HCT116 (cell line): ENCODE data around the gene OSBP2. TPM values are rescaled to one million over a fixed set of nuclear protein-coding genes. Genes with fewer than 3 reads are reported as not detected.

ENCODE experiments used
- ATAC-seq: fragments of 200-7000 bp; cut with Tn5 transposase; 2 replicates; pipeline ENCODE4 v1.9.1; 2020; ENCODE audit warnings: mild to moderate bottlenecking, moderate library complexity
- BruUV-seq: library from RNA; stranded (reverse); fragments of 400-500 nt; replicated peaks from 2 replicates; lab custom pipeline; 2021; lab: Mats Ljungman, UMichigan
- CTCF ChIA-PET: fragments of 300-600 bp; sonication (Branson Sonifier 250); formaldehyde crosslinking; loops from one replicate; lab custom pipeline; 2021; ENCODE audit warnings: antibody characterized with exemption; lab: Charles Lee
- POLR2A ChIA-PET: fragments of 300-600, 350-600 bp; sonication (Branson Sonifier 250); formaldehyde crosslinking; loops from one replicate; lab custom pipeline; 2021; ENCODE audit warnings: antibody characterized with exemption; lab: Charles Lee
- RAD21 ChIA-PET, 2 experiments: fragments of 300-600 bp; sonication (Branson Sonifier 250); formaldehyde crosslinking; loops; one replicate each; lab custom pipeline; 2023; ENCODE audit warnings: low total read pairs in 2 of 2; ENCODE audit not compliant: uncharacterized antibody in 2 of 2, unreplicated experiment in 2 of 2, low non-redundant PET in 1 of 2; lab: Charles Lee
- DNase-seq: peaks from one replicate; pipeline ENCODE4 v3.0.0-alpha.2; 2010; ENCODE audit warnings: low read depth, low spot score
- H2AFZ ChIP-seq: fragments of 200-600 bp; shearing (Covaris generic), sonication (generic); 2 replicates; pipeline ENCODE4 v1.6.1; 2017; ENCODE audit warnings: low read depth, mixed run types, mixed read lengths, antibody characterized with exemption, low read length; ENCODE audit not compliant: poor library complexity, severe bottlenecking
- H3K27ac ChIP-seq: 2 replicates; pipeline ENCODE4 v1.5.1; 2012; ENCODE audit warnings: low read depth, low read length
- H3K27me3 ChIP-seq: fragments of 200-600 bp; sonication (generic); 2 replicates; pipeline ENCODE4 v1.6.1; 2016; ENCODE audit warnings: mixed run types, low read length, mixed read lengths; ENCODE audit not compliant: insufficient read depth
- H3K36me3 ChIP-seq, 2 experiments: fragments of 200-500 bp in 1 of 2; fragments of 200-600 bp in 1 of 2; sonication (Bioruptor generic) in 1 of 2; sonication (generic) in 1 of 2; 2 replicates each; pipeline versions ENCODE4 v1.5.1 to v1.6.1; 2014 to 2016; ENCODE audit warnings: low read length in 2 of 2, inconsistent platforms in 1 of 2, mixed read lengths in 1 of 2, mixed run types in 1 of 2; ENCODE audit not compliant: insufficient read depth in 2 of 2, control insufficient read depth in 1 of 2
- H3K4me1 ChIP-seq, 2 experiments: fragments of 200-600 bp in 1 of 2; sonication (generic) in 1 of 2; 2 replicates each; pipeline versions ENCODE4 v1.5.1 to v1.6.1; 2012 to 2017; ENCODE audit warnings: low read length in 2 of 2, inconsistent platforms in 1 of 2, mild to moderate bottlenecking in 1 of 2, mixed read lengths in 1 of 2, mixed run types in 1 of 2, moderate library complexity in 1 of 2; ENCODE audit not compliant: insufficient read depth in 2 of 2, control insufficient read depth in 1 of 2
- H3K4me2 ChIP-seq: fragments of 200-600 bp; sonication (generic); 2 replicates; pipeline ENCODE4 v1.6.1; 2017; ENCODE audit warnings: mixed run types, low read length, mixed read lengths
- H3K4me3 ChIP-seq, 2 experiments: fragments of 200-600 bp in 1 of 2; sonication (generic) in 1 of 2; replicated peaks in 1 of 2; 2 replicates each; pipeline ENCODE4 v1.5.1; 2011 to 2016; ENCODE audit warnings: low read length in 2 of 2, control low read depth in 1 of 2, low read depth in 1 of 2, mild to moderate bottlenecking in 1 of 2, mixed read lengths in 1 of 2, mixed run types in 1 of 2
- H3K79me2 ChIP-seq: fragments of 200-600 bp; sonication (generic); 2 replicates; pipeline ENCODE4 v1.6.1; 2017; ENCODE audit warnings: mild to moderate bottlenecking, mixed run types, low read length, moderate library complexity, mixed read lengths; ENCODE audit not compliant: insufficient read depth
- H3K9ac ChIP-seq: fragments of 200-600 bp; sonication (generic); 2 replicates; pipeline ENCODE4 v1.6.1; 2016; ENCODE audit warnings: low read length, mixed read lengths
- H3K9me2 ChIP-seq: fragments of 200-600 bp; sonication (generic), shearing (Covaris generic); 2 replicates; pipeline ENCODE4 v1.6.1; 2017; ENCODE audit warnings: mixed run types, mild to moderate bottlenecking, moderate library complexity; ENCODE audit not compliant: insufficient read depth
- H3K9me3 ChIP-seq, 2 experiments: fragments of 200-500 bp in 1 of 2; fragments of 200-600 bp in 1 of 2; sonication (Bioruptor generic) in 1 of 2; sonication (generic) in 1 of 2; 2 replicates each; pipeline ENCODE4 v1.6.1; 2014 to 2017; ENCODE audit warnings: low read length in 2 of 2, mixed read lengths in 2 of 2, inconsistent platforms in 1 of 2, low read depth in 1 of 2, mild to moderate bottlenecking in 1 of 2, mixed run types in 1 of 2, moderate library complexity in 1 of 2; ENCODE audit not compliant: control insufficient read depth in 1 of 2, insufficient read depth in 1 of 2
- H4K20me1 ChIP-seq: fragments of 200-600 bp; sonication (generic), shearing (Covaris generic); 2 replicates; pipeline ENCODE4 v1.6.1; 2017; ENCODE audit warnings: mixed run types, mild to moderate bottlenecking, moderate library complexity; ENCODE audit not compliant: insufficient read depth
- CEBPB ChIP-seq: IDR thresholded peaks from 2 replicates; pipeline ENCODE4 v1.6.1; 2012; ENCODE audit warnings: low read depth
- CTCF ChIP-seq, 3 experiments: fragments of 200-600 bp in 1 of 3; sonication (generic) in 1 of 3; IDR thresholded peaks in 2 of 3; conservative IDR thresholded peaks in 1 of 3; 2 replicates each; pipeline ENCODE4 v1.5.1; 2012 to 2017; ENCODE audit warnings: low read depth in 2 of 3, low read length in 2 of 3, antibody characterized with exemption in 1 of 3, borderline replicate concordance in 1 of 3, control low read depth in 1 of 3, mild to moderate bottlenecking in 1 of 3, mixed read lengths in 1 of 3, mixed run types in 1 of 3, moderate library complexity in 1 of 3; ENCODE audit not compliant: insufficient read depth in 1 of 3
- EZH2 ChIP-seq: fragments of 200-600 bp; sonication (generic); IDR thresholded peaks from 2 replicates; pipeline ENCODE4 v1.6.1; 2017; ENCODE audit warnings: antibody characterized with exemption, mixed run types
- EZH2phosphoT487 ChIP-seq: fragments of 200-600 bp; IDR thresholded peaks from 2 replicates; pipeline ENCODE4 v1.6.1; 2018; ENCODE audit warnings: antibody characterized with exemption, borderline replicate concordance
- FOSL1 ChIP-seq: IDR thresholded peaks from 2 replicates; pipeline ENCODE4 v1.6.1; 2012; ENCODE audit warnings: low read depth
- POLR2AphosphoS5 ChIP-seq: IDR thresholded peaks from 2 replicates; pipeline ENCODE4 v1.6.1; 2011; ENCODE audit warnings: mild to moderate bottlenecking, low read depth, low read length, moderate library complexity
- SRF ChIP-seq: IDR thresholded peaks from 2 replicates; pipeline ENCODE4 v1.6.1; 2012; ENCODE audit warnings: low read depth
- intact Hi-C: fragments of 100-400 bp; cut with micrococcal nuclease; formaldehyde crosslinking; loops from 2 replicates; pipeline ENCODE4 v1.10.0; 2022
- total RNA-seq: library from RNA; stranded (reverse); gene quantifications from one replicate; pipeline ENCODE4 v1.2.1, GENCODE V29; 2021; ENCODE audit not compliant: unreplicated experiment
- TF ChIP-seq, protein P1 (sequence below): IDR thresholded peaks from 2 replicates; pipeline ENCODE4 v1.6.1; 2012

OSBP2 gene
- total RNA-seq, 1 experiment from 2014 or later = 12.9 TPM

DNA sequence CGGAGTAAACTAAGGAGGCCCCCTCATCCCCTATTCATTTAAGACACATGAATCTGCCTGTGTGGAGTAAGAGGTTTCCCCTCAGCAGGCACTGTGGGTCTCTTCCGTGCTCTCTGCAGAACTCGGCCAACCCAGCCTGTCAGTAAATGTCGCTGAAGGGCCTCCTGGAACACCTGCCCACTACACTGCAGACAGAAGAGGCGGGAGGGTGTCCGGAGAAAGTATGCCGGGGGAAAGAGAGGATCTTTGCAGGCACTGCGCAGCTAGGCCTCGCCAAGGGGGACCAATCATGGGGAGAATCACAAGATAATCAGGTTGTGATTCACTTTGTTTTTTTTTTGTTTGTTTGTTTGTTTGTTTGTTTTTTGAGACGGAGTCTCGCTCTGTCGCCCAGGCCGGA, 163.1 kb downstream of the OSBP2 start:
- POLR2A ChIA-PET = no interaction called here

More for the DNA sequence above, 163.1 kb downstream of the OSBP2 start:
- Histone ChIP-seq H3K9ac (no peak overlapping the region), H3K36me3 (no peaks in the 10 kb centered on the region), H3K79me2 (no peaks in the 10 kb centered on the region), H3K9me2 (no peaks in the 10 kb centered on the region), H3K27ac (no peak overlapping the region), H3K4me1 (no peaks in the 10 kb centered on the region), H3K9me3 (no peaks in the 10 kb centered on the region), H3K27me3 (no peaks in the 10 kb centered on the region), H3K4me2 (no peak overlapping the region), H3K4me3 (no peak overlapping the region), H2AFZ (no peak overlapping the region), H4K20me1 (no peaks in the 10 kb centered on the region)
- TF ChIP-seq EZH2phosphoT487 (no peak), POLR2AphosphoS5 (no peak), EZH2 (no peak), CTCF (IDR thresholded peaks at IDR 0.05 in 2 of 3, conservative IDR thresholded peaks at IDR 0.05 in 1 of 3; ENCODE audit: borderline replicate concordance in 1 of 3, insufficient read depth in 1 of 3, low read depth in 2 of 3, low read length in 2 of 3) (no peak), SRF (no peak), CEBPB (no peak), FOSL1 (no peak)
- TF ChIP-seq, protein P1, sequence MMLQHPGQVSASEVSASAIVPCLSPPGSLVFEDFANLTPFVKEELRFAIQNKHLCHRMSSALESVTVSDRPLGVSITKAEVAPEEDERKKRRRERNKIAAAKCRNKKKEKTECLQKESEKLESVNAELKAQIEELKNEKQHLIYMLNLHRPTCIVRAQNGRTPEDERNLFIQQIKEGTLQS = no peak
- CTCF ChIA-PET = no interaction called here
- intact Hi-C loops = no loop called here
- ATAC-seq = no peak
- DNase-seq = no peak
- no TSS peak for BruUV-seq
- RAD21 ChIA-PET = no interaction called here
